PC-3 (cell line): ENCODE measurements around the gene AGMAT. TPM values are rescaled to one million over a fixed set of nuclear protein-coding genes. Genes with fewer than 3 reads are reported as not detected.

Experiments used
- ATAC-seq: fragments of 200-7000 bp; cut with Tn5 transposase; 2 replicates; pipeline ENCODE4 v1.9.1; 2020; ENCODE audit warnings: mild to moderate bottlenecking, moderate library complexity
- BruUV-seq: library from RNA; stranded (reverse); fragments of 400-500 nt; replicated peaks from 2 replicates; lab custom pipeline; 2021; lab: Mats Ljungman, UMichigan
- CTCF ChIA-PET: fragments of 300-600 bp; sonication (Branson Sonifier 250); formaldehyde crosslinking; loops from one replicate; lab custom pipeline; 2022; ENCODE audit warnings: antibody characterized with exemption; lab: Charles Lee
- POLR2A ChIA-PET: fragments of 300-600 bp; sonication (Branson Sonifier 250); formaldehyde crosslinking; loops from one replicate; lab custom pipeline; 2022; ENCODE audit warnings: antibody characterized with exemption; ENCODE audit not compliant: unreplicated experiment; lab: Charles Lee
- DNase-seq: peaks from one replicate; pipeline ENCODE4 v3.0.0-alpha.2; 2015
- H2AFZ ChIP-seq: fragments of 300-600 bp; sonication (generic); 2 replicates; pipeline ENCODE4 v1.6.0; 2016; ENCODE audit warnings: antibody characterized with exemption, low read length
- H3F3A ChIP-seq: fragments of 300-600 bp; sonication (generic); one replicate; pipeline ENCODE4 v1.6.0; 2017; ENCODE audit warnings: antibody characterized with exemption, low read length, control low read depth, mild to moderate bottlenecking; ENCODE audit not compliant: unreplicated experiment
- H3K27ac ChIP-seq: fragments of 300-600 bp; sonication (generic); 2 replicates; pipeline ENCODE4 v1.5.1; 2016; ENCODE audit warnings: mild to moderate bottlenecking, low read length
- H3K27me3 ChIP-seq: fragments of 300-600 bp; sonication (generic); 2 replicates; pipeline ENCODE4 v1.6.1; 2016; ENCODE audit warnings: low read length, mixed read lengths
- H3K36me3 ChIP-seq: fragments of 300-600 bp; sonication (generic); 2 replicates; pipeline ENCODE4 v1.6.1; 2016; ENCODE audit warnings: low read depth, mixed run types, low read length, mixed read lengths
- H3K4me1 ChIP-seq: fragments of 300-600 bp; sonication (generic); 2 replicates; pipeline ENCODE4 v1.5.1; 2016; ENCODE audit warnings: low read length; ENCODE audit not compliant: insufficient read depth
- H3K4me2 ChIP-seq: fragments of 300-600 bp; sonication (generic); 2 replicates; pipeline ENCODE4 v1.6.0; 2016; ENCODE audit warnings: low read length
- H3K4me3 ChIP-seq: fragments of 300-600 bp; sonication (generic); 2 replicates; pipeline ENCODE4 v1.5.1; 2016; ENCODE audit warnings: mild to moderate bottlenecking, low read length, mixed read lengths
- H3K79me2 ChIP-seq: fragments of 300-600 bp; sonication (generic); 2 replicates; pipeline ENCODE4 v1.6.1; 2017; ENCODE audit warnings: low read length, mixed read lengths
- H3K9ac ChIP-seq: fragments of 300-600 bp; sonication (generic); 2 replicates; pipeline ENCODE4 v1.6.0; 2016; ENCODE audit warnings: mild to moderate bottlenecking, low read length
- H3K9me2 ChIP-seq: fragments of 300-600 bp; sonication (generic); replicated peaks from 2 replicates; pipeline ENCODE4 v1.6.1; 2016; ENCODE audit warnings: mixed run types, low read length, mixed read lengths
- H3K9me3 ChIP-seq: fragments of 300-600 bp; sonication (generic); 2 replicates; pipeline ENCODE4 v1.6.1; 2016; ENCODE audit warnings: low read length, mixed read lengths
- H4K20me1 ChIP-seq: fragments of 300-600 bp; sonication (generic); 2 replicates; pipeline ENCODE4 v1.6.1; 2016; ENCODE audit warnings: low read length, mixed read lengths
- CTCF ChIP-seq: fragments of 300-600 bp; sonication (generic); conservative IDR thresholded peaks from 2 replicates; pipeline ENCODE4 v1.5.1; 2017; ENCODE audit warnings: antibody characterized with exemption, low read depth, mild to moderate bottlenecking, low read length
- EZH2 ChIP-seq: fragments of 300-600 bp; sonication (generic); IDR thresholded peaks from one replicate; pipeline ENCODE4 v1.6.1; 2017; ENCODE audit warnings: antibody characterized with exemption, mild to moderate bottlenecking, low read length; ENCODE audit not compliant: unreplicated experiment
- EZH2phosphoT487 ChIP-seq: fragments of 300-600 bp; sonication (generic); IDR thresholded peaks from 2 replicates; pipeline ENCODE4 v1.6.1; 2018; ENCODE audit warnings: mild to moderate bottlenecking, antibody characterized with exemption, low read length, borderline replicate concordance
- intact Hi-C: fragments of 100-400 bp; cut with micrococcal nuclease; formaldehyde crosslinking; loops from 2 replicates; pipeline ENCODE4 v1.9.0; 2023
- total RNA-seq: library from RNA; depleted of rRNA; stranded (reverse); fragments of >200 nt; gene quantifications from 2 replicates; pipeline ENCODE4 v1.2.3, GENCODE V29; 2014

The AGMAT gene
- total RNA-seq, 1 experiment from 2014 or later: 8.2 TPM

GRCh38 chr1:15620902-15621682 lies 36.2 kb upstream of the AGMAT start:
- TF ChIP-seq EZH2phosphoT487 (no peak), EZH2 (no peak), CTCF (no peak)
- Histone ChIP-seq H3K4me2 (peak overlapping the region; percentile 91), H2AFZ (no peak overlapping the region), H3K4me3 (peak overlapping the region; percentile 46), H4K20me1 (peaks cover 42% of the 10 kb centered on the region), H3K4me1 (peaks cover 33% of the 10 kb centered on the region), H3K9me2 (no peaks in the 10 kb centered on the region), H3K36me3 (peaks cover under 1% of the 10 kb centered on the region; the same call in 1 of the 2 replicates), H3K9me3 (no peaks in the 10 kb centered on the region), H3K27me3 (no peaks in the 10 kb centered on the region), H3K27ac (no peak overlapping the region), H3K9ac (no peak overlapping the region), H3K79me2 (peaks cover 84% of the 10 kb centered on the region), H3F3A (peaks cover 4% of the 10 kb centered on the region)
- ChIA-PET POLR2A (no interaction called here), CTCF (no interaction called here)
- intact Hi-C loops: no loop called here
- DNase-seq: no peak
- ATAC-seq: no peak
- BruUV-seq: no TSS peak

- intact Hi-C loops: no loop called here
- ChIA-PET CTCF (interaction anchor here (0.5 kb wide), 1 partner anchor 229 kb away, joined by 5 read pairs; no protein-coding TSS in a partner anchor), POLR2A (no interaction called here)
- DNase-seq: peak; percentile 84
- BruUV-seq: no TSS peak
- Histone ChIP-seq H3F3A (peaks cover 4% of the 10 kb centered on the region), H2AFZ (no peak overlapping the region), H3K4me1 (peaks cover 33% of the 10 kb centered on the region), H3K9me2 (no peaks in the 10 kb centered on the region), H3K9me3 (no peaks in the 10 kb centered on the region), H3K27me3 (no peaks in the 10 kb centered on the region), H3K27ac (peak overlapping the region; percentile 76), H3K4me3 (peak overlapping the region; percentile 86), H3K79me2 (peaks cover 74% of the 10 kb centered on the region), H4K20me1 (peaks cover 36% of the 10 kb centered on the region), H3K36me3 (no peaks in the 10 kb centered on the region; the same call in 1 of the 2 replicates), H3K4me2 (peak overlapping the region; percentile 91), H3K9ac (peak overlapping the region; percentile 74)
- peak; percentile 34 for ATAC-seq
- TF ChIP-seq CTCF: no peak
- TF ChIP-seq EZH2phosphoT487: no peak
- no peak for TF ChIP-seq EZH2
Measured at GRCh38 chr1:15620155-15620545, 35.3 kb upstream of the AGMAT start.
